ENCODE data around the gene TTLL3.
A peak's percentile ranks its signal among the peaks of the same experiment; 100 is the strongest.
"Not testable (repeated sequence)": the region's sequence is repeated elsewhere in the genome, so short reads cannot be mapped to it uniquely, and the experiment has no call there.

The TTLL3 gene

DNA sequence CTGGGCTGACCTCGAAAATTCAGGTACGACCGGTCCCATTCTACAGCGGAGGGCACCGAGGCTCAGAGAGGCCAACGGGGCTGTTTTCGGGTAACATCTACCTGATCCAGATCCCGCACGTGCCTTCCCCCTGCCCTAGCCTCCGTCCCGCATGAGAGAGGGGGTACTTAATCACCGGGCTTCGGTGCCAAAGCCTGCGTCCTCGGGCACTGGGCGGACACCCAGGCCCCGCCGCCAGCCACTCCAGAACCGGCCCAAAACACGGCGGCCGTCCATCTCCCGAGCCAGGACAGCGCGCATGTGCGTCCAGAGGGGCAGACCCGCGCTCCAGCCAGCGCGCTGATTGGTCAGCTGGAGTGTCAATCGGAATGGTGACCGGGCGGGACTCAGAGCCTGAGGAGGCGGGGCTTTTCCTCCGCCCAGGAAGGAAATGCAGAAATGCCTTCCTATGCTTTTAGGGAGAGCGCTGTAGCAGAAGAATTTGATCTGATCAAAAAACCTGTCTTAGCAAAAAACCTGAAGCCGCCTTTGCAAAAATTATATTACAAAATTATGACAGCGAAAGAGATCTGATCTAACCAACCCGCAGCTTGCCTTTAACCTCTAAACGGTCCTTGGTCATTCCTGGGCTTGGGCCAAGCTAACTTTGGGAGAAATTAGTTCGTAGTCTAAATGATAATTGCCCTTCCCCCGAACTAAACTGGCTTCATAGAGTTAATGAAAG, 33.8 kb downstream of the TTLL3 start, which contains the start of gene RPUSD3:
TSS of gene RPUSD3 (minus strand) at position 294 of the 724 bp plus-strand sequence. CDS start at position 276, 18 bp downstream.
- peak; percentile 95 for DNase-seq

DNA sequence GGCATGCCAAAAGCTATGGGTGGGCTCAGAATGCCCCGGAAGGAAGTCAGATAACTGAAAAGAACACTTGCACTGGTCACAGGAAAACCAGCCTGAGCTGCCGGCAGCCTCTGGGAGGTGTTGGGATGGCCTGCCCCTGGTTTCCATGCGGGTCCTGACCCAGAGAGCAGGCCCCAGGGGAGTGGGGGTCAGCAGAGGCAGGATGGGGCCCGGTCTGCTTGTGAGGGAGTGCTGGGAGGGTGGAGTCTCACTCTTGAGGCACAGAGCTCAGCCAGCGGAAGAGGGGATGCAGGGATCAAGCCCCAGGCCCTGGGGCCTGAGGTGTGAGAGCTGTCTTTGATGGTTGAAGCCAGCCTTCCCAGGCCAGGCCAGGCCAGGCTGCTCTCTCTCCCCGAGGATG, 36.2 kb downstream of the TTLL3 start:
- DNase-seq = no peak

DNA sequence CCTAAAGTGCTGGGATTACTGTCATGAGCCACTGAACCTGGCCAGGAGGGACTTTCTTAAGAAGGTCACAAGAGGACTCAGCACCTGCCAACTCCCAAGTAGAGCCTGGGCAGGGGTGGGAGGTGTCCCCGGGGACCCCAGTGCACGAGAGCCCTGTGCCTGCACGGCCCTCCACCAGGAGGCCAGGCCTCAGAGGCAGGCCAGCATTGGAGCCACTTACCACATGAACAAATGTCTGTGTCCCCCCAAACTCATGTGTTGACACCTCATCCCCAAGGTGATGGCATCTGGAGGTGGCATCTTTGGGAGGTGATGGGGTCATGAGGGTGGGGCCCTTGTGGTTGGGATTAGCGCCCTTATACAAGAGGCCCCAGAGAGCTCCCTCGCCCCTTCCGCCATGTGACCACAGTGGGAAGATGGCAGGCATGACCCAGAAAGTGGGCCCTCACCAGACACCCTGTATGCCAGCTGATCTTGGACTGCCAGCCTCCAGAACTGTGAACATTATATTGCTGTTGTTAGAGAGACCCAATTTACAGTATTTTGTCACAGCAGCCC, 36.9 kb downstream of the TTLL3 start:
- DNase-seq = no peak

GRCh38 chr3:9847870-9848269, 37.8 kb downstream of the TTLL3 start:
- DNase-seq = not testable (repeated sequence)

- DNase-seq = not testable (repeated sequence)
Measured at GRCh38 chr3:9848860-9849259, 38.8 kb downstream of the TTLL3 start.

DNA sequence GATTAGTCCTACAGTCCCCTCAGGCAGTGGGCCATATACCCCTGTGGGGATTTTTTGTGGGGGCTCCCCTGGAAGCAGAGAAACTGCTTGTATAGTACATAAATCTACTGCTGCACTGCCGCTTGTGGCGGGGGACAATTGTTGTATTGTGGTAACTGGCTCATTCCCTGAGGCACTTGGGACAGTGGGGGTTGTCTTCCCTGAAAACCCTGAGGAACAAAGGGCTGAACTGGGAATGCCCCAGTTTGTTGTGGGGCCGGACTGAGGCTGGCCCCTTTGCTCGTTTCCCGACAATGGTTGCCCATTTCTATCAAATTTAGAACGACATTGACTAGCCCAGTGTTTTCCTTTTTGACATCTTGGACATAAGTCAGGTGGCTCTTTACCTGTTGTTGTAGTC, 41.3 kb downstream of the TTLL3 start:
- not testable (repeated sequence) for DNase-seq

DNA sequence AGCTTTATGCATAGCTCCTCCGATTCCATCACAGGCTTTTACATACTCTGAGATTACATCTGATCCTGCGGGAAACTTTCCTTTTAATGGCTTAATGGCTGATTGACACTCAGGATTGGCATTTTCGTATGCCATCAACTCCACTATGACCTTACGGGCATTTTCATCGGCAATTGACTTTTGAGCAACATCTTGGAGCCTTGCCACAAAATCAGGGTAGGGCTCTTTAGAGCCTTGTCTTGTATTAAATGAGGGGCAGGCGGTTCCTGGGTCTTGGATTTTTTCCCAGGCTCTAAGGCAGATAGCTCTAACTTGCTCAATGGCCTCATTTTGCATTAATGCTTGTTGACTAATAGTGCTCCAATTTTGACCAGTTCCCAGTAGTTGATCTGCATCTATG, 41.9 kb downstream of the TTLL3 start:
- not testable (repeated sequence) for DNase-seq

DNA sequence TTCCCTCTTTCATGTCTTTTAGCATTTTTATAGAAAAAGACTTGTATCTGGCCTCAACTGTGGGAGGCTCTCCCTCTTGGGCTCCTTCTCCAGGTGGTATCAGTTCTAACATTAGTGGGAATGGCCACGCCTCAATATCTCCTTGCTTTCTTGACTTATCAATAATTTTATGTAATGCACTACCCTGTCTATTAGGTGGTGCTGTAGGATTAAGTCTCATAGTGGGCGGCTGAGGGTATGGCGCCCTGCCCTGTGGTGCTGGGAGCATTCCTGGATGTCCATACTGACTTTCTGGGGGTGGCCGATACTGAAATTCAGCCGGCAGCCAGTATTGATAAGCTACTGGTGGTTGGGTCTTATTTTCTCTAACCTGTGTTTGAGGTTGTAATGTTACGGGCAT, 42.5 kb downstream of the TTLL3 start:
- DNase-seq = no peak

- not testable (repeated sequence) for DNase-seq
Measured at GRCh38 chr3:9854291-9854940, 44.4 kb downstream of the TTLL3 start.

DNA sequence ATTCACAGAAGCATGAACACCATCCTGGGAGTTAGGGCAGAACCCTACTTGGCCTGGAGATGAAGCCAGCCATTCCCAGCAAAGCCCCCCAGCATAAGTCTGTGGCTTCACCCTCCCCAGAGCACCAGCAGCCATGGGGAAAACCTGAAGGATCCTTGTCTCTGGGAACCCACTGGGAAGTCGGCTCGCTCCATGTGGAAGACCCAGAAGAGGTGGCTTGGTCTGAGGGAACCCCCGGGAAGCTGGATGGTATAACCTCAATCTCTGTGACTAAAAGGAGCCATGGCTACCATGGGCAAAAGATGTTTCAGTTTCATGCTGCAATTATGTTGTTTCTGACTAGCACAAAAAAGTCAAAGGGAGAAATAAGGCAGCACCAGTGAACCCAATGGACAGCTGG, 45.5 kb downstream of the TTLL3 start:
- no peak for DNase-seq

DNA sequence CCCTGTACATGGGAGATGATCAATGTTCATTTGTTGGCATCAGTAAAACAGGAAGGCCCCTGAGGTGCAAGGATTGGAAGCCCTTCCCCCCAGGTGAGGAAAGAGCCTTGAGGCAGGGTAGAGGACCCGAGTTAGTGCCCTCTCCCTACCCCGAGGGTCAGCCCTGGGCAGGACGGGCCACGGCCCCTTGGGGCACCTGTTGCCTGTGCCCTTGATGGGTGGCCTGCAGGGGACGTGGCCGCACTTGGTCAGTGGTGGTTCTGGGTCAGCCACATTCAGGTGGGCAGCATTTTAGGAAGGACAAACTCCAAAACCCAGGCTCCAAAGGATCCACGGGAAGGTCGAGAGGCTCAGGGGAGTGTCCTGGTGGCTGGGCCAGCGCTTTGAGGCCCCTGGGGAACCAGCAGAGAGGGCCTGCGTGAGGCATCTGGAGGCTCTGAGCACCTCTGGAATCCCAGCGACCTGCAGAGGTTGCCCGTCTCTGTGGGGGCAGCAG, 49.5 kb downstream of the TTLL3 start:
- DNase-seq = no peak

DNA sequence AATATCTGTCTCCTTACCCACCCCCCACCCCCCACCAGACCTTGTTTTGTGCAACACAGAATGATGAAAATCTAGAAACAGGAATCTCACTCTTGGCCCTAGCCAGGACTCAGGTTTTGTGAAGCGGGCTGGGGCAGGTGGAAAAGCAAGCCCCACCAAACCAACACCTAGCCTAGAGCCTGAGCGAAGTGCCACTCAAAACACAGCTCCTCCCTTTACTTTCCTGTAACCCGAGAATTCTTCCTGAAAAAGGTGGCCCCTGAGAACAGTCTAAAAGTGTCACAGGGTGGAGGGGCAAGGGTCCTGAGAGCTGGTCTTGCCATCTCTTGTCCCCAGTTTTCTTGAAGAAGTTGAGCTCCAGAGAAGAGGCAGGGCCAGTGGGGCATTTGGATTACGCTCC, 51.1 kb downstream of the TTLL3 start:
- DNase-seq = no peak

DNA sequence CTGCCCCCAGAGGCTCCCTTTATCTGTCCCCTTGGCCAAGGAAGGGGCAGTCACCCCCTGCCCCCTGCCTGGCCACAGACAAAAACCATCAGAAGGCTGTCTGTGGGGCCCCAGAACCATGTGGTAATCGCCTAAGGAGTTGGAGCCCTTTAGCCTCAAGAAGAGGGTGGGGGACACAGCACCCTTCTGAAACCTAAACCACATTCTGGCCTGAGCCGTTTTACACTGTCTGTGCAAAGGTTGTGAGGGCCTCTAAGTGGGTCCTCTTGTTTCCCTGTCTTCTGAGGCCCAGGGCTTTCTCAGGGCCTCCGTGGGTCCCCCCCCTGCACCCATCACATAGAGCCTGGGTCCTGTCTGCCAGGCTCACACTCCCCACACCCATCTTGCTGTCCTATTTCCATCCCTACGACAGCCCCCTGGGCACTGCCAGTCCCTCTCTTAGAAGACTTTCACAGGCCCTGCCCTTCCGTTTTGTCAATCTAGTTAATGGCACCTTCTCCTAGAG, 51.6 kb downstream of the TTLL3 start:
- no peak for DNase-seq

- DNase-seq = no peak
Measured at GRCh38 chr3:9862391-9863057, 52.5 kb downstream of the TTLL3 start.

DNA sequence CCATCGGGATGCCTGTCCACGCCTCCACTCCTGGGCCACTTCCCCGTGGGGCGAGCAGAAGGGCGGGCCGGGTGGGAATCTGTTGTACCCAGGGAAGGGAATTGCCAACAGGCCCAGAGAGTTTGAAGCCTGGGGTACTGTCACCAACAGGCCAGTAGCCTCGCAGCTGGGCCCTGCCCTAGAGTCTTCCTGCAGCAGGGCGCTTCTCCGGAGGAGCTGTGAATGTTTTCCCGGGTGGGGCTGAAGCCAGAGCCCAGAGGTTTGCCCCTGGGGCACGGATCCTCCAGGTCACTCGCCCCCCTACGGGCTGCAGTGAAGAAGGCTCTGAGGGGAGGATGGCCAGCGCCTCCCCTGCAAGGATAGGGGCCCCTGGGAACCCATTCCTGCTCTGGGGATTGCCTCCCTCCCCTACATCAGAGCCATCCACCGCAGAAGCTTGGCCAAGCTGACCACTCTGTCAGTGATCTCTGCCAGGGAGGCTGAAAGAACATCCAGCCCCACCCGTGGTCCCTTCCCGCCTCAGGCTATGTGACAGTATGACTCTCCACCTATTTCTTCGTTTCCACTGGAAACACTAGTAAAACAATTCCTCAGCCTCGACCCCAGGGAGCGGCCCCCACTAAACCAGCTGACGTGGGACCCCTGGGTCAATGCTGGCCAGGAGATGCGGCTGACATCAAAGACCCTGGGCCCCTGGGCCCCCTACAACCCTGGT, 53.2 kb downstream of the TTLL3 start:
- DNase-seq = no peak

- DNase-seq = no peak
Measured at GRCh38 chr3:9864200-9864927, 54.3 kb downstream of the TTLL3 start.

DNA sequence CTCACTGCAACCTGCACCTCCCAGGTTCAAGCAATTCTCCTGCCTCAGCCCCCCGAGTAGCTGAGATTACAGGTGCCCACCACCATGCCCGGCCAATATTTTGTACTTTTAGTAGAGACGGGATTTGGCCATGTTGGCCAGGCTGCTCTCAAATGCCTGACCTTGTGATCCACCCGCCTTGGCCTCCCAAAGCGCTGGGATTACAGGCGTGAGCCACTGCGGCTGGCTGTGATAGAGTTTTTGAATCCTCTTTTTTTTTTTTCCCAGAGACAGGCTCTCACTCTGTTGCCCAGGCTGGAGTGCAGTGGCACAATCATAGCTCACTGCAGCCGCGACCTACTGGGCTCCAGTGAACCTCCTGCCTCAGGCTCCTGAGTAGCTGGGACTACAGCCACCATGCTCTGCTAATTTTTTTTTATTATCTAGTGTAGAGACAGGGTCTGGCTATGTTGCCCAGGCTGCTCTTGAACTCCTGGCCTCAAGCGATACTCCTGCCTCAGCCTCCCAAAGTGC, 55.1 kb downstream of the TTLL3 start:
- DNase-seq = not testable (repeated sequence)

- no peak for DNase-seq
Measured at GRCh38 chr3:9866639-9867038, 56.6 kb downstream of the TTLL3 start.

GRCh38 chr3:9867106-9867505, 57.0 kb downstream of the TTLL3 start:
- DNase-seq = no peak

DNA sequence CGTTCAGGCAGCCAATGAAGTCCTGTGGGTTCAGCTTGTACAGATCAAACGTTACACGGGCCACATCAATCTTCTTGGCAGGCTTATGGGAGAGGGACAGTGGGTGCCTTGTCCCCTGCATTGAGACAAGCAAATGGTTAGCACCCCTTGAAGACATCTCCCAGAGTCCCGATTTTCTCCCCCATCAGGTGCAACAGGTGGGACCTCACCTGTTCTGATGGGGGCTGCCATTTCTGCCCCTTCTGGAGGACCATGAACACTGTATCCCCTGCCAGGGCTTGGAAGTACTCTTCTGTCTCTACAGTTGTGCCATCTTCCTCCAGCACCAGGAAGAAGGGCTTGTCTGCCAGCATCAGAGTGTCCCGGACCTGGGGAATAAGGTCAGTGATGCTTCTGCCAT, 59.9 kb downstream of the TTLL3 start:
- no peak for DNase-seq

GRCh38 chr3:9870978-9871377, 60.9 kb downstream of the TTLL3 start:
- no peak for DNase-seq

GRCh38 chr3:9872067-9872466, 62.0 kb downstream of the TTLL3 start:
- not testable (repeated sequence) for DNase-seq
